Activated naive CD8-positive, alpha-beta T cell (primary cell): ENCODE results near the gene OPCML.

ENCODE experiments used
- H3K27ac Mint-ChIP-seq: one replicate; pipeline ENCODE4 v1.8.0; 2021; ENCODE audit warnings: mixed read lengths
- H3K27me3 Mint-ChIP-seq: one replicate; pipeline ENCODE4 v1.8.0; 2021; ENCODE audit warnings: mixed read lengths
- H3K36me3 Mint-ChIP-seq: one replicate; pipeline ENCODE4 v1.8.0; 2021; ENCODE audit warnings: mixed read lengths
- H3K4me1 Mint-ChIP-seq: one replicate; pipeline ENCODE4 v1.8.0; 2021; ENCODE audit warnings: low read depth, mixed read lengths
- H3K4me3 Mint-ChIP-seq: one replicate; pipeline ENCODE4 v1.8.0; 2021; ENCODE audit warnings: mild to moderate bottlenecking, mixed read lengths
- H3K9me3 Mint-ChIP-seq: one replicate; pipeline ENCODE4 v1.8.0; 2021; ENCODE audit warnings: low read depth, mixed read lengths

OPCML gene

GRCh38 chr11:133020372-133020714, 512.0 kb downstream of the OPCML start:
- H3K4me1 Mint-ChIP-seq, result no peaks in the 10 kb centered on the region
- no peak overlapping the region for H3K4me3 Mint-ChIP-seq
- no peaks in the 10 kb centered on the region for H3K36me3 Mint-ChIP-seq
- H3K27me3 Mint-ChIP-seq, result peaks cover 1% of the 10 kb centered on the region
- no peaks in the 10 kb centered on the region for H3K9me3 Mint-ChIP-seq
- H3K27ac Mint-ChIP-seq, result no peak overlapping the region

DNA sequence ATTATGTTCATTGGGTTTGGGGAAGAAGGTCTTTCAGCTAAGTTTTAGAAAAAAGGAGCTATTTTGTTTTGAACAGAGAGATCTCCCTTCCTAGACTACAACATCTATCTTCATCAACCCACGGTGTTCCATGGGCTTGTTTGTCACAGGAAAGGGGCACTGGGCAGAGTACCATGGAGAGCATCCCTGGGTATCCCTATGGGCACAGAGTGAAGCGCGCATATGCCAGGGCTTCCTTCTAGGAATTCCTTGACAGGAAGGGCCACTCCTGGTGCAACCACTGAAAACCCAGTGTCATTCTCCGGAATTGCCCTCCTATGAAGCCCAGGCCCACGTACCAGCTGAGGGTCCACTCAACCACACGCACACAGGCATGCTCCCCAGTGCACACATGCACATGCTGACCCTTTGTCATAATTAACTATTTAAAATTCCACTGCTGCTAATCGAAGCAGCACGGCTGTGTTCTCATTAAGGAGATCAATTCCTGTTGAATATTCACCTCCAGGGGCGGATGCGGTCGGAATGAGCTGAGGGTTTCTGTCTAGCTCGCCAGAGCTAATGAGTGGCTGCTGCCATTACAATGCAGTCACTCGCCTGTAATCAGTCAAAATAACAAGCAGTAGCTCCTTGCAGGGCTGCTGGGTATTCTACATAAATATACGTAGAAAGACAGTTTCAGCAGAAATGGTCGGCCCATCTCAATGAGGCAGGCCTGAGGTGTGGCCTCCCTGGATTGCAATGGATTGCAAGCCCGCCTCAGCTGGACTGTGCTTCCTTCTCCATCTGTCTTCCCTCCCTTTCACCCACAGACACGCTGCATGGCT, 512.5 kb downstream of the OPCML start:
- Mint-ChIP-seq H3K4me1 (no peaks in the 10 kb centered on the region), H3K36me3 (no peaks in the 10 kb centered on the region), H3K27me3 (peaks cover 1% of the 10 kb centered on the region), H3K9me3 (no peaks in the 10 kb centered on the region), H3K27ac (no peak overlapping the region), H3K4me3 (no peak overlapping the region)

GRCh38 chr11:133015457-133015856, 516.8 kb downstream of the OPCML start:
- Mint-ChIP-seq H3K36me3 (no peaks in the 10 kb centered on the region), H3K4me3 (no peak overlapping the region), H3K9me3 (no peaks in the 10 kb centered on the region), H3K27me3 (peaks cover 1% of the 10 kb centered on the region), H3K27ac (no peak overlapping the region), H3K4me1 (no peaks in the 10 kb centered on the region)

DNA sequence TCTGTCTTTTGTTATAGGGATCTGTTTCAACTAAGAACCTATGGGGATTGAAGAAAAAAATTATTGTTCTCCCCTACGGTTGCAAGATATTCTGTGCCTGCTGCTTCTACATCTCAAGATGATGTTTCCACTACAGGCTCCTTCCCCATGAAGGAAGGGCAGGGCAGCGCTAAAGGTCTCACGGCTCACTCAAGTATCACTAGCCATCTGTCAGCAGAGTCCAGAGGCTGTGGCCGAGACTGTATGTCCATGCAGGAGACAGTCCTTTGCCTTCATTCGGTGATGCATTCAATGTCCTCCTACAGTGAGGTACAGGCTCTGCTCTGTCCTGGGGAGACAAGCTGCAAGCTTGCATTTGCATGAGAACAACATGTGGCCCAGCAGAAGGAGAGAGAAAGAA, 518.0 kb downstream of the OPCML start:
- H3K4me1 Mint-ChIP-seq, result no peaks in the 10 kb centered on the region
- no peaks in the 10 kb centered on the region for H3K36me3 Mint-ChIP-seq
- H3K9me3 Mint-ChIP-seq, result no peaks in the 10 kb centered on the region
- H3K4me3 Mint-ChIP-seq, result no peak overlapping the region
- H3K27ac Mint-ChIP-seq, result no peak overlapping the region
- peaks cover 1% of the 10 kb centered on the region for H3K27me3 Mint-ChIP-seq

DNA sequence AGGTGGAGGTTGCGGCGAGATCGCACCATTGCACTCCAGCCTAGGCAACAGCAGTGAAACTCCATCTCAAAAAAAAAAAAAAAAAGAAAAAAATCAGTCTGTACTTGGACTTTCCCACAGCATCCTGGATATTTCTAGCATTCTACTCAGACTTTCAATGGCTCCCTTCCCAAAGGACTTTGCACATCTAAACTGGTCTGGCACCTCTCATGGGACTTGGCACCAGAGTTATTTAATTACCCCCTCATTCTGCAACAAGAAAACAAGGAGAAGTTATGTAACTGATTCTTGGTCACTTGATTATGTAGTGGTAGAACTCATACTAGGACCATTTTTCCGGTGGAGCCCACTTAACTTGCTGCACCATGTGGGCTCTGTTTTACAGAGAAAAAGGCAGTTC, 519.5 kb downstream of the OPCML start:
- no peak overlapping the region for H3K4me3 Mint-ChIP-seq
- no peak overlapping the region for H3K27ac Mint-ChIP-seq
- no peaks in the 10 kb centered on the region for H3K9me3 Mint-ChIP-seq
- no peaks in the 10 kb centered on the region for H3K27me3 Mint-ChIP-seq
- H3K36me3 Mint-ChIP-seq, result no peaks in the 10 kb centered on the region
- H3K4me1 Mint-ChIP-seq, result no peaks in the 10 kb centered on the region

DNA sequence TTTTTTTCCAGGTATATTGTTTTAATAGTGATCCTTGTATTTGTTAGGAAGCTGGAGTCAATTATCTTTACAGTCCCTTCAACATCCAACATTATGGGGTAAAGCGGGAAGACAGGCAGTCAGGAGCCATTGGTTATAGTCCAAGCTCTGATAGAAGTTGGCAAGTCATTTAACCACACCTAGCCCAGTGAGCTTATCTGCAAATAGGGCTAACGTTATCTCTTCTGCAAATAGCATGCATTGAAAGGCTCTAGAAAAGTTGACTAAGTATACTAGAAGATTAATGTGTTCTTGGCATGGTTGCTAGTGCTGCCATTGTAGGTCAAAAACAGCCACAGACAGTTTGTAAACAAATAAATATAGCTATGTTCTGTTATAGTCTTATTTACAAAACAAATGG, 520.7 kb downstream of the OPCML start:
- Mint-ChIP-seq H3K9me3 (no peaks in the 10 kb centered on the region), H3K27me3 (no peaks in the 10 kb centered on the region), H3K4me3 (no peak overlapping the region), H3K4me1 (no peaks in the 10 kb centered on the region), H3K36me3 (no peaks in the 10 kb centered on the region), H3K27ac (no peak overlapping the region)

DNA sequence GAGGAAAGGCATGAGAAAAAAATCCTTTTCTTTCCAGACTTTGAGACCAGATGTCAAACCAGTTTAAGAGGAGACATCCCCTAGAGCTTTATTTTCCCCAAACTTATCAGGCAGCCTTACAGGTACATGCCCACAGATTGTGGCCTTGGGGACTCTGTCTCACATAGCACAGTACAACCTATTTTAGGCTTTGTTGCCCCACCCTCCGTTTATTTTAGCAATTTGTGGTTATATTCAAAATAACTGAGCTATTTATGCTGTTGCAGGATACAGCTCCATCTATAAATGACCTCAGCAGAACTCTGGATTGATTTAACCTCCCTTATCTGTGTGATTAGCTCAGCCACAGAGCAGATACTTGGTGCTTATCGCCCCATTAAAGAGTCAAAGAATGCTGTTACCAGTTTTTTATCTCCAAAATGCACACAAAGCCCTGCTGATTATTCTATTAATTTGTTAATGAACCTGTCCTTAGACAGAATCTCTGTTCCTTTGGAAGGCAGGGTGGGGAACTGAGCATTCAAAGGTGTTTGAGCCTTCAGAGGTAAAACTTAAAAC, 525.2 kb downstream of the OPCML start:
- Mint-ChIP-seq H3K4me1 (no peaks in the 10 kb centered on the region), H3K4me3 (no peak overlapping the region), H3K27me3 (peaks cover 2% of the 10 kb centered on the region), H3K36me3 (no peaks in the 10 kb centered on the region), H3K9me3 (no peaks in the 10 kb centered on the region), H3K27ac (no peak overlapping the region)

GRCh38 chr11:133004369-133004768, 527.9 kb downstream of the OPCML start:
- no peak overlapping the region for H3K4me3 Mint-ChIP-seq
- H3K36me3 Mint-ChIP-seq, result no peaks in the 10 kb centered on the region
- H3K27me3 Mint-ChIP-seq, result peaks cover 2% of the 10 kb centered on the region
- H3K4me1 Mint-ChIP-seq, result no peaks in the 10 kb centered on the region
- no peaks in the 10 kb centered on the region for H3K9me3 Mint-ChIP-seq
- H3K27ac Mint-ChIP-seq, result no peak overlapping the region

- Mint-ChIP-seq H3K36me3 (no peaks in the 10 kb centered on the region), H3K4me3 (no peak overlapping the region), H3K27ac (no peak overlapping the region), H3K4me1 (no peaks in the 10 kb centered on the region), H3K27me3 (peaks cover 11% of the 10 kb centered on the region), H3K9me3 (no peaks in the 10 kb centered on the region)
Measured at GRCh38 chr11:132999516-132999915, 532.8 kb downstream of the OPCML start.

DNA sequence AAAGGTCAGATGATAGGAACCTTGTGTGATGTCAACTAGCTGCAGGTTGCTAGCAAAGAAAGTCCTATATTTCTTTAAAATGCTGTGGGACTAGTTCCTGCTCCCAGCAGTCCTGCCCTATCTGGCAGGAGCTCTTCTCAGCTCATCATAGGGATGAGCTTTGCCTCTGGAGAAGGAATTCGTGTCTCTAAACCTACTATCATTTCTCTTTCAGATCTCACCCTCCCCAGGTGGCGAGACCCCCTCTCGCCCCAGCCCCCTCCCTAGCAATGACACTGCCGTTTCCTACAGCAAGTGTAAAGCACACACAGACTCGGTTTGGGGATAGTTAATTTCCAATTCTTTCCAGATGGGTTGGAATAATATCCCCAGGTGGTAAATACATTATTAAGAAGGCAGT, 533.3 kb downstream of the OPCML start:
- no peaks in the 10 kb centered on the region for H3K9me3 Mint-ChIP-seq
- peaks cover 11% of the 10 kb centered on the region for H3K27me3 Mint-ChIP-seq
- no peaks in the 10 kb centered on the region for H3K36me3 Mint-ChIP-seq
- no peak overlapping the region for H3K4me3 Mint-ChIP-seq
- no peak overlapping the region for H3K27ac Mint-ChIP-seq
- H3K4me1 Mint-ChIP-seq, result no peaks in the 10 kb centered on the region

DNA sequence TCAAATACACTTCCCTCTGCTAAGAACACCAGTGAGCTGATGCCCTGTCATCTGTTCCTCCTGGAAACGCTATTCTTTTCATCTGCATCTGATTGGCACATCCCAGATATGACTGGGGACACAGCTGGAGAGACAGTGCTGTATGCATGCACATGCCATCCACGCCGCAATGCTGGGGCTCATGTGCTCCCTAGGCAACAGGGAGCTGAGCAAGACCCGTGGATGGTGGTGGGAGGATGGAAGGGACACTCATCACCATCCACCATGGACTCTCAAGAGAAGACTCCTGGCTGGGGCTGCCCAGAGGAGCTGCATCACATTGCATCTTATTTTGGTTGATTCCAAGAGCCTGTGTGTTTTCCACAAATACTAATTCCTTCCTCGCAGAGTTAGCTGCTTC, 534.9 kb downstream of the OPCML start:
- Mint-ChIP-seq H3K4me3 (no peak overlapping the region), H3K9me3 (no peaks in the 10 kb centered on the region), H3K36me3 (no peaks in the 10 kb centered on the region), H3K4me1 (no peaks in the 10 kb centered on the region), H3K27ac (no peak overlapping the region), H3K27me3 (peaks cover 20% of the 10 kb centered on the region)

GRCh38 chr11:132994966-132995365, 537.3 kb downstream of the OPCML start:
- no peak overlapping the region for H3K27ac Mint-ChIP-seq
- H3K27me3 Mint-ChIP-seq, result peaks cover 20% of the 10 kb centered on the region
- H3K4me3 Mint-ChIP-seq, result no peak overlapping the region
- no peaks in the 10 kb centered on the region for H3K36me3 Mint-ChIP-seq
- no peaks in the 10 kb centered on the region for H3K9me3 Mint-ChIP-seq
- no peaks in the 10 kb centered on the region for H3K4me1 Mint-ChIP-seq

- no peak overlapping the region for H3K27ac Mint-ChIP-seq
- no peak overlapping the region for H3K4me3 Mint-ChIP-seq
- no peaks in the 10 kb centered on the region for H3K36me3 Mint-ChIP-seq
- no peaks in the 10 kb centered on the region for H3K9me3 Mint-ChIP-seq
- no peaks in the 10 kb centered on the region for H3K4me1 Mint-ChIP-seq
- peaks cover 20% of the 10 kb centered on the region for H3K27me3 Mint-ChIP-seq
Measured at GRCh38 chr11:132993991-132994502, 538.3 kb downstream of the OPCML start.

GRCh38 chr11:132992838-132993631, 539.3 kb downstream of the OPCML start:
- no peaks in the 10 kb centered on the region for H3K36me3 Mint-ChIP-seq
- no peak overlapping the region for H3K27ac Mint-ChIP-seq
- no peak overlapping the region for H3K4me3 Mint-ChIP-seq
- no peaks in the 10 kb centered on the region for H3K4me1 Mint-ChIP-seq
- H3K27me3 Mint-ChIP-seq, result peaks cover 20% of the 10 kb centered on the region
- H3K9me3 Mint-ChIP-seq, result no peaks in the 10 kb centered on the region

DNA sequence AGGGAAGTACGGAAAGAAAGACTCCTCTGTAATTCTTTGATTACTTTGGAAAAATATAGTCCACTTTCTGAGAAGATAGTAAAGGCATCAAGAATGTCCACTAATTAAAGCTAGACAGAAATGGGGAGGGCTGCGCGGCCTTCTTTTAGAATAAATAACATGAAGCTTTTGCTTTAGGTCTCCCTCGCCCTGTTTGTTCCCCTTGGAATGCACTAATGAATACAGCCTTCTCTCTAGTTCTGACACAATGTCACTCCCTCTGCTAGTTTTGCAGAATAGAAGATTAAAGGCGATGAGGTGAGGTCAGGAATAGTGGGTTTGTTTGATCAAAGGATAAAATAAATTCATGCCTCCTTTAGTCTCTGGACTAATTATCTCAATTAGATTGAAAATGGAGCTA, 543.9 kb downstream of the OPCML start:
- H3K36me3 Mint-ChIP-seq, result no peaks in the 10 kb centered on the region
- no peak overlapping the region for H3K4me3 Mint-ChIP-seq
- H3K27ac Mint-ChIP-seq, result no peak overlapping the region
- no peaks in the 10 kb centered on the region for H3K9me3 Mint-ChIP-seq
- peaks cover 7% of the 10 kb centered on the region for H3K27me3 Mint-ChIP-seq
- no peaks in the 10 kb centered on the region for H3K4me1 Mint-ChIP-seq
